ENCODE results near the gene TMEM63B. TPM values are rescaled to one million over a fixed set of nuclear protein-coding genes. Genes with fewer than 3 reads are reported as not detected.

The TMEM63B gene
- total and polyA plus RNA-seq, 9 of the 15 experiments (the other 6 are each of a cell fraction or from before 2014, with no cell fraction given): 0.14 to 39.4 (median 14.4) TPM

DNA sequence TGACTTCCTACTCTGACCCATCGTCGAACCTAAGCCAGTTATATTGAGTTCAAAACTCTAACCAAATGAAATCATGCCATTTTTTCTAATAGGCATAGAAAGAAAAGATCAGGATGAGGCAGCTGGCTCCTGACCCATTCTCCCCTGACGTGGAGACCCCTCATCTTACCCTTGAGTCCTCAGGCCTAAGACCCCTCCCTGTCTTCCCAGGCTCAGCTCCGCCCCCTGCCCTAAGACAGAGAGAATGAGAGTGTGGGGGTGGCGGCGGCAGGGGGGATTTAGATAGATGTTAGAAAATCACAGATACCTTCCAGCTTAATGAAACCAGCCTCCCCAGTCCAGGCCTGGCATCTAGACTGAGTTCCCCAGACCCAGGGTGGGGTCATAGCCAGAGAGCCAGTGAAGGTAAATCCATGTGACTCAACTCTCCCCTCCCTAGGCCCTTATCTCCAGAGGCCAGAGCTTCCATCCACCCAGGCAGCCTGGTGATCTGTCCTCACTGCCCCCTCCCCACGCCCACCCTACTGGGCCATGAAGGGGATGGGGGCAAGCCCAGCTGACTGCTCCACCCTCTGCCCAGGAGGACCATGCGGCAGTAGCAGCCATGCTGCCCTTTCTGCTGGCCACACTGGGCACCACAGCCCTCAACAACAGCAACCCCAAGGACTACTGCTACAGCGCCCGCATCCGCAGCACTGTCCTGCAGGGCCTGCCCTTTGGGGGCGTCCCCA is 6.8 kb downstream of the TMEM63B start (continued):
- no peak for TF ChIP-seq GABPB2 (CRISPR knock-in tag; conservative IDR thresholded peaks at IDR 0.05)
- no peak for TF ChIP-seq SIN3B (IDR thresholded peaks at IDR 0.05; ENCODE audit: low read depth)
- no peak for TF ChIP-seq ZNF184 (CRISPR knock-in tag; IDR thresholded peaks at IDR 0.05)
- TF ChIP-seq NELFE (IDR thresholded peaks at IDR 0.05; ENCODE audit: insufficient read depth, insufficient read length): no peak
- no peak for TF ChIP-seq CHD4 (IDR thresholded peaks at IDR 0.05; ENCODE audit: insufficient read depth, insufficient replicate concordance, low read depth, low read length, poor library complexity, severe bottlenecking)
- TF ChIP-seq FOSL1 (tag; conservative IDR thresholded peaks at IDR 0.05): peak; percentile 82
- no peak for TF ChIP-seq THRAP3 (IDR thresholded peaks at IDR 0.05; ENCODE audit: borderline replicate concordance)
- TF ChIP-seq CBX3 (IDR thresholded peaks at IDR 0.05; ENCODE audit: borderline replicate concordance in 1 of 2, low read length in 2 of 2): no peak
- TF ChIP-seq, protein P1, sequence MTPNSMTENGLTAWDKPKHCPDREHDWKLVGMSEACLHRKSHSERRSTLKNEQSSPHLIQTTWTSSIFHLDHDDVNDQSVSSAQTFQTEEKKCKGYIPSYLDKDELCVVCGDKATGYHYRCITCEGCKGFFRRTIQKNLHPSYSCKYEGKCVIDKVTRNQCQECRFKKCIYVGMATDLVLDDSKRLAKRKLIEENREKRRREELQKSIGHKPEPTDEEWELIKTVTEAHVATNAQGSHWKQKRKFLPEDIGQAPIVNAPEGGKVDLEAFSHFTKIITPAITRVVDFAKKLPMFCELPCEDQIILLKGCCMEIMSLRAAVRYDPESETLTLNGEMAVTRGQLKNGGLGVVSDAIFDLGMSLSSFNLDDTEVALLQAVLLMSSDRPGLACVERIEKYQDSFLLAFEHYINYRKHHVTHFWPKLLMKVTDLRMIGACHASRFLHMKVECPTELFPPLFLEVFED (CRISPR knock-in tag; conservative IDR thresholded peaks at IDR 0.05): no peak
- no peak for TF ChIP-seq RNF2 (IDR thresholded peaks at IDR 0.05)
- TF ChIP-seq, protein P2, sequence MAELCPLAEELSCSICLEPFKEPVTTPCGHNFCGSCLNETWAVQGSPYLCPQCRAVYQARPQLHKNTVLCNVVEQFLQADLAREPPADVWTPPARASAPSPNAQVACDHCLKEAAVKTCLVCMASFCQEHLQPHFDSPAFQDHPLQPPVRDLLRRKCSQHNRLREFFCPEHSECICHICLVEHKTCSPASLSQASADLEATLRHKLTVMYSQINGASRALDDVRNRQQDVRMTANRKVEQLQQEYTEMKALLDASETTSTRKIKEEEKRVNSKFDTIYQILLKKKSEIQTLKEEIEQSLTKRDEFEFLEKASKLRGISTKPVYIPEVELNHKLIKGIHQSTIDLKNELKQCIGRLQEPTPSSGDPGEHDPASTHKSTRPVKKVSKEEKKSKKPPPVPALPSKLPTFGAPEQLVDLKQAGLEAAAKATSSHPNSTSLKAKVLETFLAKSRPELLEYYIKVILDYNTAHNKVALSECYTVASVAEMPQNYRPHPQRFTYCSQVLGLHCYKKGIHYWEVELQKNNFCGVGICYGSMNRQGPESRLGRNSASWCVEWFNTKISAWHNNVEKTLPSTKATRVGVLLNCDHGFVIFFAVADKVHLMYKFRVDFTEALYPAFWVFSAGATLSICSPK (IDR thresholded peaks at IDR 0.05; ENCODE audit: borderline replicate concordance): no peak
- TF ChIP-seq, protein P3, sequence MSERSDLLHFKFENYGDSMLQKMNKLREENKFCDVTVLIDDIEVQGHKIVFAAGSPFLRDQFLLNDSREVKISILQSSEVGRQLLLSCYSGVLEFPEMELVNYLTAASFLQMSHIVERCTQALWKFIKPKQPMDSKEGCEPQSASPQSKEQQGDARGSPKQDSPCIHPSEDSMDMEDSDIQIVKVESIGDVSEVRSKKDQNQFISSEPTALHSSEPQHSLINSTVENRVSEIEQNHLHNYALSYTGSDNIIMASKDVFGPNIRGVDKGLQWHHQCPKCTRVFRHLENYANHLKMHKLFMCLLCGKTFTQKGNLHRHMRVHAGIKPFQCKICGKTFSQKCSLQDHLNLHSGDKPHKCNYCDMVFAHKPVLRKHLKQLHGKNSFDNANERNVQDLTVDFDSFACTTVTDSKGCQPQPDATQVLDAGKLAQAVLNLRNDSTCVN (CRISPR knock-in tag; IDR thresholded peaks at IDR 0.05): no peak
- peak; percentile 69; the same call in 1 of the 2 replicates for TF ChIP-seq SMARCC2 (IDR thresholded peaks at IDR 0.05; ENCODE audit: low read depth)
- TF ChIP-seq CHD1 (IDR thresholded peaks at IDR 0.05; ENCODE audit: low read length): no peak
- no peak for TF ChIP-seq FOXA3 (CRISPR knock-in tag; conservative IDR thresholded peaks at IDR 0.05 in 1 of 2, IDR thresholded peaks at IDR 0.05 in 1 of 2)
- TF ChIP-seq MYNN (IDR thresholded peaks at IDR 0.05): peak; percentile 93
- TF ChIP-seq MYNN (CRISPR knock-in tag; IDR thresholded peaks at IDR 0.05): no peak
- TF ChIP-seq SMARCB1 (IDR thresholded peaks at IDR 0.05; ENCODE audit: insufficient read length, low read depth): no peak
- TF ChIP-seq, protein P4, sequence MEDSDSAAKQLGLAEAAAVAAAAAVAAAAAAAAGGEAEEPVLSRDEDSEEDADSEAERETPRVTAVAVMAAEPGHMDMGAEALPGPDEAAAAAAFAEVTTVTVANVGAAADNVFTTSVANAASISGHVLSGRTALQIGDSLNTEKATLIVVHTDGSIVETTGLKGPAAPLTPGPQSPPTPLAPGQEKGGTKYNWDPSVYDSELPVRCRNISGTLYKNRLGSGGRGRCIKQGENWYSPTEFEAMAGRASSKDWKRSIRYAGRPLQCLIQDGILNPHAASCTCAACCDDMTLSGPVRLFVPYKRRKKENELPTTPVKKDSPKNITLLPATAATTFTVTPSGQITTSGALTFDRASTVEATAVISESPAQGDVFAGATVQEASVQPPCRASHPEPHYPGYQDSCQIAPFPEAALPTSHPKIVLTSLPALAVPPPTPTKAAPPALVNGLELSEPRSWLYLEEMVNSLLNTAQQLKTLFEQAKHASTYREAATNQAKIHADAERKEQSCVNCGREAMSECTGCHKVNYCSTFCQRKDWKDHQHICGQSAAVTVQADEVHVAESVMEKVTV (CRISPR knock-in tag; IDR thresholded peaks at IDR 0.05): 0 out of 2 replicates have a peak, but pooled peaks have one; percentile 14
- no peak for TF ChIP-seq ZNF408 (CRISPR knock-in tag; IDR thresholded peaks at IDR 0.05; ENCODE audit: low read depth)
- no peak for TF ChIP-seq TGIF2 (CRISPR knock-in tag; IDR thresholded peaks at IDR 0.05)
- TF ChIP-seq, protein P5, sequence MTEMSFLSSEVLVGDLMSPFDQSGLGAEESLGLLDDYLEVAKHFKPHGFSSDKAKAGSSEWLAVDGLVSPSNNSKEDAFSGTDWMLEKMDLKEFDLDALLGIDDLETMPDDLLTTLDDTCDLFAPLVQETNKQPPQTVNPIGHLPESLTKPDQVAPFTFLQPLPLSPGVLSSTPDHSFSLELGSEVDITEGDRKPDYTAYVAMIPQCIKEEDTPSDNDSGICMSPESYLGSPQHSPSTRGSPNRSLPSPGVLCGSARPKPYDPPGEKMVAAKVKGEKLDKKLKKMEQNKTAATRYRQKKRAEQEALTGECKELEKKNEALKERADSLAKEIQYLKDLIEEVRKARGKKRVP (CRISPR knock-in tag; IDR thresholded peaks at IDR 0.05): no peak
